ENCODE measurements around the gene MYH7.

DNA sequence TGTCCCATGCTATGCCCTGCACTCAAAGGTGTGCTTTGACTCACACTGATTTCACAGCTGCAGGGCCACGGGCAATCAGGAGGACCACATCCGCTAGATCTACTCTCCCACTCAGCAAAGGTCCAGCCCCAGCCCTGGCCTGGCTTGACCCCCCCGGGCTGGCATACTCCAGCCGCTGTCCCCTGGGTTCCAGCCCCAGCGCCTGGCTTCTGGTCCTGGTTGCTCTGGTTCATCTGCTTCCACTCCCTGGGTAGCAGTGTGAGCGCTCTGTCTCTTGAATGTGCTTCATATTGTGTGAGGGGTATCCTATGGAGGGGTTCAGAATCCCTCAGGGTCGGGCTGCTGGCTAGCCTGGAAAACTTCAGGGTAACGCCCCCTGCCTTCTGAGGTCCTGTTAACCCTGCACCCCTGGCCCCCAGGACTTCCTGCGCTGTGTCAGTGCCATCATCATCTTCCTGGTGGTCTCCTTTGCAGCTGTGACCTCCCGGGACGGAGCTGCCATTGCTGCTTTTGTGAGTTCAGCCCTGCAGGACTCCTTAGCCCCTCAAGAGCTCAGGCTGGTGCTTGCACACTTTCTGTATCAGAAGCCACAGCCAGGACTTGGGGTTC, 56.7 kb downstream of the MYH7 start:
- TF ChIP-seq, protein P1, sequence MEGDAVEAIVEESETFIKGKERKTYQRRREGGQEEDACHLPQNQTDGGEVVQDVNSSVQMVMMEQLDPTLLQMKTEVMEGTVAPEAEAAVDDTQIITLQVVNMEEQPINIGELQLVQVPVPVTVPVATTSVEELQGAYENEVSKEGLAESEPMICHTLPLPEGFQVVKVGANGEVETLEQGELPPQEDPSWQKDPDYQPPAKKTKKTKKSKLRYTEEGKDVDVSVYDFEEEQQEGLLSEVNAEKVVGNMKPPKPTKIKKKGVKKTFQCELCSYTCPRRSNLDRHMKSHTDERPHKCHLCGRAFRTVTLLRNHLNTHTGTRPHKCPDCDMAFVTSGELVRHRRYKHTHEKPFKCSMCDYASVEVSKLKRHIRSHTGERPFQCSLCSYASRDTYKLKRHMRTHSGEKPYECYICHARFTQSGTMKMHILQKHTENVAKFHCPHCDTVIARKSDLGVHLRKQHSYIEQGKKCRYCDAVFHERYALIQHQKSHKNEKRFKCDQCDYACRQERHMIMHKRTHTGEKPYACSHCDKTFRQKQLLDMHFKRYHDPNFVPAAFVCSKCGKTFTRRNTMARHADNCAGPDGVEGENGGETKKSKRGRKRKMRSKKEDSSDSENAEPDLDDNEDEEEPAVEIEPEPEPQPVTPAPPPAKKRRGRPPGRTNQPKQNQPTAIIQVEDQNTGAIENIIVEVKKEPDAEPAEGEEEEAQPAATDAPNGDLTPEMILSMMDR (IDR thresholded peaks at IDR 0.05), result no peak
- TF ChIP-seq ZNF121 (CRISPR knock-in tag; IDR thresholded peaks at IDR 0.05) (no peak), NR2C2 (CRISPR knock-in tag; IDR thresholded peaks at IDR 0.05) (no peak), ATF3 (CRISPR knock-in tag; conservative IDR thresholded peaks at IDR 0.05) (no peak), MAX (CRISPR knock-in tag; IDR thresholded peaks at IDR 0.05) (no peak), ZBTB43 (CRISPR knock-in tag; IDR thresholded peaks at IDR 0.05) (no peak), ARID4B (CRISPR knock-in tag; IDR thresholded peaks at IDR 0.05; ENCODE audit: borderline replicate concordance) (no peak), SP1 (CRISPR knock-in tag; conservative IDR thresholded peaks at IDR 0.05) (no peak), TCF7 (CRISPR knock-in tag; IDR thresholded peaks at IDR 0.05; ENCODE audit: low read depth) (no peak), RELA (CRISPR knock-in tag; IDR thresholded peaks at IDR 0.05; ENCODE audit: borderline replicate concordance) (no peak), ZNF512 (CRISPR knock-in tag; IDR thresholded peaks at IDR 0.05; ENCODE audit: borderline replicate concordance) (no peak), OVOL2 (CRISPR knock-in tag; IDR thresholded peaks at IDR 0.05; ENCODE audit: borderline replicate concordance) (no peak)
- TF ChIP-seq, protein P2, sequence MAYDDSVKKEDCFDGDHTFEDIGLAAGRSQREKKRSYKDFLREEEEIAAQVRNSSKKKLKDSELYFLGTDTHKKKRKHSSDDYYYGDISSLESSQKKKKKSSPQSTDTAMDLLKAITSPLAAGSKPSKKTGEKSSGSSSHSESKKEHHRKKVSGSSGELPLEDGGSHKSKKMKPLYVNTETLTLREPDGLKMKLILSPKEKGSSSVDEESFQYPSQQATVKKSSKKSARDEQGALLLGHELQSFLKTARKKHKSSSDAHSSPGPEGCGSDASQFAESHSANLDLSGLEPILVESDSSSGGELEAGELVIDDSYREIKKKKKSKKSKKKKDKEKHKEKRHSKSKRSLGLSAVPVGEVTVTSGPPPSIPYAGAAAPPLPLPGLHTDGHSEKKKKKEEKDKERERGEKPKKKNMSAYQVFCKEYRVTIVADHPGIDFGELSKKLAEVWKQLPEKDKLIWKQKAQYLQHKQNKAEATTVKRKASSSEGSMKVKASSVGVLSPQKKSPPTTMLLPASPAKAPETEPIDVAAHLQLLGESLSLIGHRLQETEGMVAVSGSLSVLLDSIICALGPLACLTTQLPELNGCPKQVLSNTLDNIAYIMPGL (CRISPR knock-in tag; IDR thresholded peaks at IDR 0.05), result no peak
- TF ChIP-seq, protein P3, sequence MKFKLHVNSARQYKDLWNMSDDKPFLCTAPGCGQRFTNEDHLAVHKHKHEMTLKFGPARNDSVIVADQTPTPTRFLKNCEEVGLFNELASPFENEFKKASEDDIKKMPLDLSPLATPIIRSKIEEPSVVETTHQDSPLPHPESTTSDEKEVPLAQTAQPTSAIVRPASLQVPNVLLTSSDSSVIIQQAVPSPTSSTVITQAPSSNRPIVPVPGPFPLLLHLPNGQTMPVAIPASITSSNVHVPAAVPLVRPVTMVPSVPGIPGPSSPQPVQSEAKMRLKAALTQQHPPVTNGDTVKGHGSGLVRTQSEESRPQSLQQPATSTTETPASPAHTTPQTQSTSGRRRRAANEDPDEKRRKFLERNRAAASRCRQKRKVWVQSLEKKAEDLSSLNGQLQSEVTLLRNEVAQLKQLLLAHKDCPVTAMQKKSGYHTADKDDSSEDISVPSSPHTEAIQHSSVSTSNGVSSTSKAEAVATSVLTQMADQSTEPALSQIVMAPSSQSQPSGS (CRISPR knock-in tag; IDR thresholded peaks at IDR 0.05; ENCODE audit: borderline replicate concordance, low read depth), result no peak

Measured in WTC11 (cell line).